H1 (cell line): Measurements from ENCODE around the gene ZNF726. TPM values are rescaled to one million over a fixed set of nuclear protein-coding genes. Genes with fewer than 3 reads are reported as not detected.

Source experiments
- CTCF ChIA-PET: fragments of 300-600 bp; sonication (Branson Sonifier 250); formaldehyde crosslinking; loops from one replicate; lab custom pipeline; 2021; ENCODE audit not compliant: partially characterized antibody; lab: Charles Lee
- POLR2A ChIA-PET: fragments of 300-600 bp; sonication (Branson Sonifier 250); formaldehyde crosslinking; loops from one replicate; lab custom pipeline; 2021; ENCODE audit warnings: inconsistent platforms; ENCODE audit not compliant: partially characterized antibody; lab: Charles Lee
- DNase-seq, 2 experiments: peaks; one replicate each; pipeline versions ENCODE4 v3.0.0 to v3.0.0-alpha.2; 2010 to 2022; ENCODE audit warnings: low spot score in 2 of 2, low read depth in 1 of 2, mixed read lengths in 1 of 2
- FAIRE-seq: peaks from 2 replicates; lab custom pipeline; 2011; peaks lifted over from hg19 to GRCh38; lab: Jason Lieb, UNC
- H2AFZ ChIP-seq: 2 replicates; pipeline ENCODE4 v1.8.1; 2012; ENCODE audit warnings: low read length, inconsistent platforms
- H2AK5ac ChIP-seq: 2 replicates; pipeline ENCODE4 v1.6.1; 2013; ENCODE audit warnings: low read depth, low read length
- H2BK120ac ChIP-seq: replicated peaks from 2 replicates; pipeline ENCODE3; 2013; ENCODE audit warnings: low read depth, low read length, inconsistent platforms
- H2BK12ac ChIP-seq: 2 replicates; pipeline ENCODE4 v1.6.1; 2013; ENCODE audit warnings: low read depth, low read length
- H2BK15ac ChIP-seq: 2 replicates; pipeline ENCODE4 v1.6.1; 2013; ENCODE audit warnings: low read length
- H2BK20ac ChIP-seq: 2 replicates; pipeline ENCODE4 v1.6.1; 2013; ENCODE audit warnings: low read length
- H2BK5ac ChIP-seq: 2 replicates; pipeline ENCODE4 v1.6.1; 2013; ENCODE audit warnings: low read depth, low read length
- H3K14ac ChIP-seq: 2 replicates; pipeline ENCODE4 v1.6.1; 2013; ENCODE audit warnings: inconsistent platforms; ENCODE audit not compliant: insufficient read length
- H3K18ac ChIP-seq: 2 replicates; pipeline ENCODE4 v1.6.1; 2013; ENCODE audit warnings: low read length; ENCODE audit errors: extremely low read depth
- H3K23ac ChIP-seq: 2 replicates; pipeline ENCODE4 v1.6.1; 2013; ENCODE audit warnings: inconsistent platforms; ENCODE audit not compliant: insufficient read length
- H3K23me2 ChIP-seq: 2 replicates; pipeline ENCODE4 v1.6.1; 2013; ENCODE audit warnings: low read depth, low read length
- H3K27ac ChIP-seq: 2 replicates; pipeline ENCODE4 v1.6.1; 2011; ENCODE audit warnings: low read depth, low read length, inconsistent platforms
- H3K27me3 ChIP-seq, 4 experiments: replicated peaks in 1 of 4; 1 replicate in 1 of 4; 2 replicates in 3 of 4; pipeline versions ENCODE4 v1.6.1 to v1.8.1; 2011 to 2013; ENCODE audit warnings: low read length in 3 of 4, mild to moderate bottlenecking in 3 of 4, inconsistent platforms in 2 of 4, mixed read lengths in 2 of 4, moderate library complexity in 1 of 4; ENCODE audit not compliant: control insufficient read depth in 3 of 4, insufficient read depth in 3 of 4; ENCODE audit errors: extremely low read depth in 1 of 4
- H3K36me3 ChIP-seq, 4 experiments: 2 replicates each; pipeline versions ENCODE4 v1.6.1 to v1.8.1; 2011 to 2013; ENCODE audit warnings: mild to moderate bottlenecking in 4 of 4, low read length in 3 of 4, moderate library complexity in 2 of 4, control low read depth in 1 of 4, inconsistent platforms in 1 of 4; ENCODE audit not compliant: insufficient read depth in 4 of 4, control insufficient read depth in 2 of 4
- H3K4ac ChIP-seq: replicated peaks from 2 replicates; pipeline ENCODE3; 2013; ENCODE audit warnings: low read length, low read depth, mixed read lengths, inconsistent platforms; ENCODE audit not compliant: insufficient read length
- H3K4me1 ChIP-seq, 4 experiments: replicated peaks in 1 of 4; 1 replicate in 1 of 4; 2 replicates in 3 of 4; pipeline versions ENCODE4 v1.6.1 to v1.8.1; 2011 to 2013; ENCODE audit warnings: low read length in 3 of 4, inconsistent platforms in 2 of 4, mixed read lengths in 1 of 4; ENCODE audit not compliant: insufficient read depth in 4 of 4, control insufficient read depth in 3 of 4
- H3K4me2 ChIP-seq, 2 experiments: 2 replicates each; pipeline versions ENCODE4 v1.6.1 to v1.8.1; 2011 to 2013; ENCODE audit warnings: low read depth in 2 of 2, low read length in 2 of 2, control low read depth in 1 of 2, inconsistent platforms in 1 of 2, mild to moderate bottlenecking in 1 of 2; ENCODE audit not compliant: insufficient read depth in 1 of 2
- H3K4me3 ChIP-seq, 4 experiments: fragments of 200-600, 300-600 bp in 1 of 4; sonication (generic), shearing (Covaris generic), sonication (Bioruptor Twin) in 1 of 4; 2 replicates each; pipeline versions ENCODE4 v1.5.1 to v1.8.1; 2011 to 2016; ENCODE audit warnings: low read length in 4 of 4, low read depth in 3 of 4, control low read depth in 2 of 4, inconsistent platforms in 2 of 4, mild to moderate bottlenecking in 2 of 4, mixed read lengths in 1 of 4, moderate library complexity in 1 of 4; ENCODE audit not compliant: insufficient read depth in 2 of 4; ENCODE audit errors: extremely low read depth in 1 of 4
- H3K56ac ChIP-seq: replicated peaks from 2 replicates; pipeline ENCODE3; 2013; ENCODE audit warnings: low read depth, mild to moderate bottlenecking, mixed read lengths, low read length, inconsistent platforms; ENCODE audit not compliant: insufficient read length
- H3K79me1 ChIP-seq: 2 replicates; pipeline ENCODE4 v1.6.1; 2013; ENCODE audit warnings: low read depth, low read length, control low read depth
- H3K79me2 ChIP-seq, 2 experiments: 2 replicates each; pipeline versions ENCODE4 v1.6.1 to v1.8.1; 2012 to 2013; ENCODE audit warnings: low read length in 2 of 2, mild to moderate bottlenecking in 2 of 2, inconsistent platforms in 1 of 2; ENCODE audit not compliant: insufficient read depth in 2 of 2, control insufficient read depth in 1 of 2
- H3K9ac ChIP-seq, 4 experiments: replicated peaks in 1 of 4; 1 replicate in 1 of 4; 2 replicates in 3 of 4; pipeline versions ENCODE4 v1.6.1 to v1.8.1; 2011 to 2013; ENCODE audit warnings: low read depth in 3 of 4, low read length in 3 of 4, control low read depth in 2 of 4, mild to moderate bottlenecking in 2 of 4, moderate library complexity in 2 of 4, inconsistent platforms in 1 of 4; ENCODE audit errors: extremely low read depth in 1 of 4
- H3K9me3 ChIP-seq, 2 experiments: 2 replicates each; pipeline versions ENCODE4 v1.6.1 to v1.8.1; 2012 to 2013; ENCODE audit warnings: mild to moderate bottlenecking in 2 of 2, moderate library complexity in 2 of 2, control low read depth in 1 of 2, inconsistent platforms in 1 of 2, low read depth in 1 of 2, low read length in 1 of 2, mixed read lengths in 1 of 2; ENCODE audit not compliant: insufficient read depth in 2 of 2
- H4K20me1 ChIP-seq, 2 experiments: replicated peaks in 1 of 2; 2 replicates each; pipeline versions ENCODE3 to v1.8.1; 2011 to 2013; ENCODE audit warnings: inconsistent platforms in 2 of 2, low read length in 2 of 2, mild to moderate bottlenecking in 1 of 2; ENCODE audit not compliant: insufficient read depth in 2 of 2, control insufficient read depth in 1 of 2
- H4K5ac ChIP-seq: 2 replicates; pipeline ENCODE4 v1.6.1; 2013; ENCODE audit warnings: low read length, low read depth, mixed read lengths, inconsistent platforms; ENCODE audit not compliant: insufficient read length
- H4K8ac ChIP-seq: 2 replicates; pipeline ENCODE4 v1.8.0; 2013; ENCODE audit warnings: mild to moderate bottlenecking, moderate library complexity, low read length, inconsistent platforms; ENCODE audit not compliant: insufficient read depth; ENCODE audit errors: extremely low read depth
- H4K91ac ChIP-seq: replicated peaks from 2 replicates; pipeline ENCODE3; 2013; ENCODE audit warnings: low read length, mixed read lengths, inconsistent platforms; ENCODE audit not compliant: insufficient read length
- ASH2L ChIP-seq: fragments of 200-600, 300-600 bp; sonication (generic); IDR thresholded peaks from one replicate; pipeline ENCODE4 v1.7.1; 2017; ENCODE audit warnings: low read length
- BACH1 ChIP-seq: IDR thresholded peaks from 2 replicates; pipeline ENCODE4 v1.6.1; 2012; ENCODE audit warnings: low read length, improper control_type of control experiment
- EP300 ChIP-seq, 2 experiments: IDR thresholded peaks; 1 replicate in 1 of 2; 2 replicates in 1 of 2; pipeline ENCODE4 v1.6.1; 2011 to 2012; ENCODE audit warnings: low read depth in 2 of 2, low read length in 2 of 2, mild to moderate bottlenecking in 2 of 2, borderline replicate concordance in 1 of 2, inconsistent platforms in 1 of 2, moderate library complexity in 1 of 2
- SUZ12 ChIP-seq: fragments of 200-600 bp; sonication (generic); IDR thresholded peaks from 2 replicates; pipeline ENCODE4 v1.6.1; 2012; ENCODE audit warnings: mild to moderate bottlenecking, inconsistent platforms, low read length, moderate library complexity, mixed read lengths
- TAF7 ChIP-seq: optimal IDR thresholded peaks from 2 replicates; pipeline ENCODE3; 2011; ENCODE audit warnings: low read depth, mild to moderate bottlenecking, inconsistent platforms, low read length, moderate library complexity, borderline replicate concordance
- WGBS, 2 experiments: shearing (Covaris generic) in 1 of 2; methylation state at CpG; one replicate each; pipeline versions ENCODE4 v1.1.6 to v1.1.7; 2013 to 2015; ENCODE audit warnings: low lambda C conversion rate in 2 of 2, mixed read lengths in 2 of 2, inconsistent platforms in 1 of 2, low coverage in 1 of 2, missing lambda C conversion rate in 1 of 2; ENCODE audit not compliant: insufficient replicate concordance in 2 of 2, insufficient coverage in 1 of 2, insufficient read length in 1 of 2; ENCODE audit errors: extremely low coverage in 1 of 2, missing lambda C conversion rate in 1 of 2; 5-methylcytosine and 5-hydroxymethylcytosine counted together
- polyA plus RNA-seq, 7 experiments: library from polyadenylated mRNA; depleted of rRNA in 3 of 7; stranded (reverse) in 5 of 7; unstranded in 2 of 7; fragments of >200 nt in 5 of 7; fragments of 200-250 nt in 2 of 7; gene quantifications; 1 replicate in 5 of 7; 2 replicates in 1 of 7; 4 replicates in 1 of 7; pipeline versions ENCODE4 v1.2.1 to v1.2.3, GENCODE V29; 2011 to 2013; ENCODE audit warnings: missing spikeins in 2 of 7, mixed read lengths in 2 of 7
- total RNA-seq: library from RNA; stranded (reverse); fragmentation: NEBNext Ultra II Directional; extraction: Animal tissue kit (Norgen Biotek cat#: 25700); gene quantifications from 2 replicates; pipeline ENCODE4 v1.2.1, GENCODE V29; 2021

Gene ZNF726
- total and polyA plus RNA-seq, 2 of the 8 experiments (the other 6 are each of a cell fraction or from before 2014, with no cell fraction given), result not detected

DNA sequence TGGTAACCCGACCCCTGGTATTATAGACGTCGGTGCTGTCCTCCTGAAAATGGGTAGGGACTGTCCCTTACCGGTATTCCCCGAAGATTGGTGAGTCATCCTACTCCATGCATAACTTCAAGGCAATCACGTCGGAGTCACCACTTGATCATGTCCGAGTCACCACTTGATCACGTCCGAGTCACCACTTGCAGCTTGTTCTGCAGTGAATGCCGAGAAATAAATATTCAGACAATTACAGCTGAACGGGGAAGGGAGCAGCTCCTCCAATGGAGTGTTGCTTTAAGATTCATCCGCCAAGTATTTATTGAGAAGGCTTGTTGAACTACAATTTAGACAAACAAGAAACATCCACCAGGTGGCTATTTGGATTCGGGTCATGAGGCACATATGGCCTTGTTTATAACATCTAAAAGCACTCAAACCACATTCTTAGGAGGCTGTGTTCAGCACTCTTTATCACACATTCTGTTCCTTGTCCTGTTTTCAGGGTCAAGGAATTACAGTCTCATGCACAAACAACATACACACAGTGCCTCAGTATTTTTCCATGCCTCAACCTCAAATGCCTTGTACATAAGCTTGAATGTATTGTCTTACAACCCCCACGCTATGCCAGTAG is 43.1 kb downstream of the ZNF726 start:
- Histone ChIP-seq H3K9me3 (peaks cover 70 to 78% of the 10 kb centered on the region in 2 experiments), H2BK20ac (no peak overlapping the region), H3K4me1 (no peaks in the 10 kb centered on the region), H3K9ac (no peak overlapping the region), H4K20me1 (no peaks in the 10 kb centered on the region), H3K79me2 (no peaks in the 10 kb centered on the region), H3K23ac (no peak overlapping the region), H3K56ac (no peak overlapping the region), H2BK12ac (no peak overlapping the region), H3K27me3 (no peaks in the 10 kb centered on the region), H3K36me3 (no peaks in the 10 kb centered on the region), H3K4me2 (no peak overlapping the region), H3K23me2 (no peaks in the 10 kb centered on the region; the same call in 1 of the 2 replicates), H2BK120ac (no peak overlapping the region), H3K14ac (no peak overlapping the region), H4K8ac (no peak overlapping the region), H3K79me1 (no peaks in the 10 kb centered on the region), H4K5ac (no peak overlapping the region), H3K4me3 (no peak overlapping the region), H2AK5ac (no peak overlapping the region), H2BK5ac (no peak overlapping the region), H3K4ac (no peak overlapping the region), H3K27ac (no peak overlapping the region), H4K91ac (no peak overlapping the region), H3K18ac (no peak overlapping the region), H2BK15ac (no peak overlapping the region), H2AFZ (no peak overlapping the region)
- DNase-seq (no peak), FAIRE-seq (no peak)
- ChIA-PET CTCF (no interaction called here), POLR2A (no interaction called here)
- WGBS, 2 experiments, result 79% methylated on average over 15 of the region's 15 CpGs; no CpG with 5 or more reads in 1 of the 2 experiments
- no peak for TF ChIP-seq TAF7
- TF ChIP-seq BACH1, result no peak
- no peak for TF ChIP-seq EP300 (IDR thresholded peaks at IDR 0.05; ENCODE audit: borderline replicate concordance in 1 of 2, low read depth in 2 of 2, low read length in 2 of 2)
- no peak for TF ChIP-seq ASH2L
- no peak for TF ChIP-seq SUZ12
